ENCODE results near the gene DCAF11. TPM values are rescaled to one million over a fixed set of nuclear protein-coding genes. Genes with fewer than 3 reads are reported as not detected.

The DCAF11 gene
- total RNA-seq, 1 donor from 2014 or later: 91.8 TPM

DNA sequence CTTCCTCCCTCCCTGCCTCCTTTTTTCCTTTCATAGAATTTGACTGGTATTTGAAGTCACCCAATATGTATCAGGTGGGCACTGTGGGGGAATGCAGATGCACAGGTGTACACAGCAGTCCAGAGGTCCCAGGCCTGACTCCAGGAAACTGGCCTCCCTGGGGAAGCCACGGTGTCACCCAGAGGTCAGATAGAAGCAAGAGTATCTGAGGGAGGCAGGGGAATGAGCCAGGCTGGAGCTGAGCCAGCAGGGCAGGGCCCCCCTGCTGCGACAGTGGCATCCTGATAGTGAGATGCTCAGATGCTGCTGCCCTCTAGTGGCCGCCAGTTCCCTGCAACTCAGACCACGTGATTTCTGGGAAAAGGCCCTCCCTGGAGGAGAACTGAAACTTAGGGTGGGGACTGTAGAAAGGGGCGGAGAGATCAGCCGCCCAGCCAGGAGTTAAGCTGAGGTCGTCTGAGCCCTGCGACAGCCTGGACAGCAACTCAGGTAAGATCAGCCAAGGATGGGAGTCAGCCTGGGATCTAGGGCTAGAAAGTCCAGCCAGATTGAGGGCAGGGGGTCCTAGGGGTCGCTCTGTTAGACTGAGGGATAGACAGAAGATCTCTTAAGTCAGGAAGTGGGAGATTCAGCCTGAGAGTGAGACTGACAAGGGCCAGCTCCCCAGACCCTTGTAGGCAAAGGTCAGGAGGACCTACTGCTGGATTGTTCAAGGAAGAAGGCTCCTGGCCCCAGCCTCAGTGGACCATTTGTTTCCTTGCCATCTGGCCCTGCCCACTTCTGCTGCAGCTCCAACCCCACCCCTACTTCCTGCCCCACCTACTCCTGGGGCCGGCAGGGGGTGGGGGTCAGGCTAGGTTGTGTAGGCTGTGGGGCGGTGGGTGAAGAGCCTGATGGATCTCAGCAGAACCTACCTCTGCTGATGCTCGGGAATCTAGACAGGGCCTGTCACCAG lies 46.5 kb downstream of the DCAF11 start, which contains the start of gene IRF9:
Gene IRF9, plus strand, starts transcription at position 416 of the 955 bp plus-strand sequence. CDS start 880 bp downstream, outside the sequence.
- DNase-seq (ENCODE audit: low spot score): peak; percentile 98

DNA sequence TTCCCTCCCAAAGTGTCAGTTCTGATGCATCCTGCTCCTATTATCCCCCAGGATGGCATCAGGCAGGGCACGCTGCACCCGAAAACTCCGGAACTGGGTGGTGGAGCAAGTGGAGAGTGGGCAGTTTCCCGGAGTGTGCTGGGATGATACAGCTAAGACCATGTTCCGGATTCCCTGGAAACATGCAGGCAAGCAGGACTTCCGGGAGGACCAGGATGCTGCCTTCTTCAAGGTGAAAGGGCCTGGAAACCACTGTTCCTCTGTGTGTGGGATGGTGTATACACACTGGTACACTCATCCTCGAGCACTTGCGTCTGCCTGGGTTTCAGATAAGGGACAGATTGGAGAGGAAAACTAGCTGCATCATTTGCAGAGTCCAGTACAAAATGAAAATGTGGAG lies 47.5 kb downstream of the DCAF11 start:
- DNase-seq (ENCODE audit: low spot score): no peak

DNA sequence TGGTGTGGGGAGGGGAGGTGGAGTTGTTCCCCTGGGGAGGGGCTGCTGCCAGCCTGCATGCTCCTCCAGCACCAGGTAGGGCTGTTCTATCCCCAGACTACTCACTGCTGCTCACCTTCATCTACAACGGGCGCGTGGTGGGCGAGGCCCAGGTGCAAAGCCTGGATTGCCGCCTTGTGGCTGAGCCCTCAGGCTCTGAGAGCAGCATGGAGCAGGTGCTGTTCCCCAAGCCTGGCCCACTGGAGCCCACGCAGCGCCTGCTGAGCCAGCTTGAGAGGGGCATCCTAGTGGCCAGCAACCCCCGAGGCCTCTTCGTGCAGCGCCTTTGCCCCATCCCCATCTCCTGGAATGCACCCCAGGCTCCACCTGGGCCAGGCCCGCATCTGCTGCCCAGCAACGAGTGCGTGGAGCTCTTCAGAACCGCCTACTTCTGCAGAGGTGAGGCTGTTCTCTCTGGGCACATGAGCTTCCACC lies 50.0 kb downstream of the DCAF11 start:
- DNase-seq (ENCODE audit: low spot score): no peak

DNA sequence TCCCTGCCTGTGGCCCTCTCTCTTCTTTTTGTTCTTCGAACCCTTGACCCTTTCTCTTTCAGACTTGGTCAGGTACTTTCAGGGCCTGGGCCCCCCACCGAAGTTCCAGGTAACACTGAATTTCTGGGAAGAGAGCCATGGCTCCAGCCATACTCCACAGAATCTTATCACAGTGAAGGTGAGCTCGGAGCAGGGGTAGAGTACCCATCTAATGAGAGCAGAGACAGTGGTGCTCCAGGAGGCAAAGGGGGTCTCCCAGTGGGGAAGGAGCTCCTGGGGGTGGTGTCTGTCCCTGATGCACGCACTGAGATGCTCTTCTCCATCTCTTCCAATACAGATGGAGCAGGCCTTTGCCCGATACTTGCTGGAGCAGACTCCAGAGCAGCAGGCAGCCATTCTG lies 51.2 kb downstream of the DCAF11 start:
- no peak for DNase-seq (ENCODE audit: low spot score)

DNA sequence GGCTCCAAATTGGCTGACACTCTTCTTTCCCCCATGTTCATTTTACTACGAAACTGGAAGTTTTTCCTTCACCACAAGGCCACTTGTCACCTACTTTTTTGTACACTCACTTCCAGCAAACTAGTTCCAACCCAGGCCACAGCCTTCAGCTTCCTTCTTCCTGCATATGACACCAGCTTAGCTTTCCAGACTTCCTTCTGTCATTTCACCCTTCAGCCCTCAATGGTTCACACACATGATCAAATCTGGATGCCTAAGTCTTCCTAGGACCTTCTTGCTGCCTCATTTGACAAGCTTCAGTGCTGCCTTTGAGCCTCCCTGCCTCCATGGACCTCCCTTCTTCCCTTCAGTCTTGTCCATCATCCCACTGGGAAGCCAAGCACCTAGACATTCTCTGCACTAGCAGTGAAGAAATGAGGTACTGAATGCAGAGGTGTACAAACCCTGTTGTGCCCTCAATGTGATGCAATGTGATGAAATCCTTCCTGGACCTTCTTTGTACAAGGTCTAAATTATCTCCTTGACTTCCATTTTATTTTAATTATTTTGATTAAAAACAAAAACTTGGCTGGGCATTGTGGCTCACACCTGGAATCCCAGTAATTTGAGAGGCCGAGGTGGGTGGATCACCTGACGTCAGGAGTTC lies 53.0 kb downstream of the DCAF11 start:
- no peak for DNase-seq (ENCODE audit: low spot score)

DNA sequence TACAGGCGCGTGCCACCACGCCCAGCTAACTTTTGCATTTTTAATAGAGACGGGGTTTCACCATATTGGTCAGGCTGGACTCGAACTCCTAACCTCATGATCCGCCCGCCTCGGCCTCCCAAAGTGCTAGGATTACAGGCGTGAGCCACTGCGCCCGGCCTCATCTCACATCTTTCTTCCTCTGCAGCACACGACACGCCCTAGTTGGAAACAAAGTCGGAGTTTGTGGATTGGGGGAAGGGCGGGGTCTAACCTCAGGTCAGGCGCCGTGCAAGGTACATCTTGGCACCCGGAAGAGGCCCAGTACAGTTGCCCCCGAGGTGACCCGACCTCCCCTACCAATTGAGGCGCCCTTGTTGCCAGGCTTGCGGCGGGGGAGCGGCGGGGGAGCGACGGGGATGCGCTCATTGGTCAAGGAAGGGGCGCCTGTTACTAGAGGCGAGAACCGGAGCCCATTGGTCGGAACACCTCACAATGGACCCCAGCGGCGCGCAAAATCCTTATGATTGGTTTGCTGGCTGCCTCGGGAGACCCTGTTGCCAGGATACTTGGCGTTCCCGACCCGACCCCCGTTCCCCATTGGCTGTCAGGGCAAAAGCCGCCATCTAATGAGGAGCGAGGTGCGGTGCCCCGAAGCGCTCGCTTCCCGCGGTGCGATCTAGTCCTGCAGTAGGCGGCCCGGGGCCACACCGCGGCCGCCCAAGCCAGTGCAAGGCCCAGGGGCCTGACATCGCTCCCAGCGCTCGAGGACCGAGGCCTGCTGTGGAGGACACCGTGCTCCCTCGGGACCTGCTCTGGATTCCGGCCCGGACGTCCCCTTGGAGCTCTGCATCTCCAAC lies 57.1 kb downstream of the DCAF11 start, which contains the start of gene REC8:
Gene REC8, plus strand, starts transcription at position 659 of the 839 bp plus-strand sequence. CDS start 473 bp downstream, outside the sequence.
- DNase-seq (ENCODE audit: low spot score): peak; percentile 96

DNA sequence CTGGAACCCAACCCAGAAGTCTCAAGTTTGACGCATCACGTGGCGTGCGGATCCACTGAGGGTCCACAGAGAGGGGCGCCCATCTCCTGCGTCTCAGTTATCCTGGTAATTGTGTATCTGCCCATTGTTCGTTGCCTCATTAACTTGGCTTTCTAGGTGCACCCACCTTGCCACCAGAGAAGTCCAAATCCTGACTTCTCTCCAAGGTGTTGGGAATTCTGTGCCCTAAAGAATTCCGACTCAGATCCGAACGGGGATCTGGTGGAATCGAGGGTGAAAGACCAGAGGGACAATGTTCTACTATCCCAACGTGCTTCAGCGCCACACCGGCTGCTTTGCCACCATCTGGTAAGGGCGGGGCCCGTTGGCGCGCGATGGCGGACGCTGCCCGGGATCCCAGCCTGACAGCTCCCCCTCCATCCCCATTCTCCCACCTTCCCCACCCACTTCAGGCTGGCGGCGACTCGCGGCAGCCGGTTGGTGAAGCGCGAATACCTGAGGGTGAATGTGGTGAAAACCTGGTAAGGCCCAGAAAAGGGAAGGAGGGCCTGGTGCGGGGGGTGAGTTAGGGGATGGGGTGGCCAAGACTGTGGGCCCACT lies 57.8 kb downstream of the DCAF11 start:
- DNase-seq (ENCODE audit: low spot score): no peak

DNA sequence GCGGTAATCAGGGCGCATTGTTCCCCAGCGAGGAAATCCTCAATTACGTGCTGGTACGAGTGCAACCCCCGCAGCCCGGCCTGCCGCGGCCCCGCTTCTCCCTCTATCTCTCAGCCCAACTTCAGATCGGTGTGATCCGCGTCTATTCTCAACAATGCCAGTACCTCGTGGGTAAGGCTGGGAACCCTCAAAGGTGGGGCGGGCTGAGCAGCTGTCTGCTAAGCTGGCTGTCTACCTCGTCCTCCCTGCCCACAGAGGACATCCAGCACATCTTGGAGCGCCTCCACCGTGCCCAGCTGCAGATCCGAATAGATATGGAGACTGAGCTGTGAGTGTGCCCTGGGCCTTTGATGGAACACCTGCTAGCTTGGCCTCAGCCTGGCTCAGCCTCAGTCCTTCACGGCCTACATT lies 58.3 kb downstream of the DCAF11 start:
- no peak for DNase-seq (ENCODE audit: low spot score)

Other genes starting within 250 kb of the DCAF11 start
- 28.5 TPM for gene DHRS4, start 161.0 kb upstream of the DCAF11 start, total RNA-seq
- 12.0 TPM for gene DHRS4L2, start 125.8 kb upstream of the DCAF11 start, total RNA-seq
- gene CARMIL3, start 62.8 kb upstream of the DCAF11 start, total RNA-seq: 1.6 TPM
- 2.2 TPM for gene CPNE6, start 43.2 kb upstream of the DCAF11 start, total RNA-seq
- gene PCK2, start 20.5 kb upstream of the DCAF11 start, total RNA-seq: 28.9 TPM
- 2.8 TPM for gene NRL, start 172 bp downstream of the DCAF11 start, total RNA-seq
- gene FITM1, start 15.9 kb downstream of the DCAF11 start, total RNA-seq: 0.81 TPM
- 161 TPM for gene PSME1, start 21.4 kb downstream of the DCAF11 start, total RNA-seq
- gene EMC9, start 26.8 kb downstream of the DCAF11 start, total RNA-seq: 24.0 TPM
- 106 TPM for gene PSME2, start 31.8 kb downstream of the DCAF11 start, total RNA-seq
- 60.7 TPM for gene RNF31, start 32.7 kb downstream of the DCAF11 start, total RNA-seq
- 148 TPM for gene IRF9, start 46.5 kb downstream of the DCAF11 start, total RNA-seq
- 208 TPM for gene REC8, start 57.3 kb downstream of the DCAF11 start, total RNA-seq
- 23.0 TPM for gene IPO4, start 74.0 kb downstream of the DCAF11 start, total RNA-seq
- gene TM9SF1, start 80.7 kb downstream of the DCAF11 start, total RNA-seq: 94.1 TPM
- 0.40 TPM for gene TSSK4, start 90.9 kb downstream of the DCAF11 start, total RNA-seq
- gene CHMP4A, start 98.7 kb downstream of the DCAF11 start, total RNA-seq: 53.0 TPM
- 20.3 TPM for gene MDP1, start 101.3 kb downstream of the DCAF11 start, total RNA-seq
- 121 TPM for gene NEDD8, start 117.6 kb downstream of the DCAF11 start, total RNA-seq
- 91.6 TPM for gene GMPR2, start 118.2 kb downstream of the DCAF11 start, total RNA-seq
- gene TINF2, start 127.8 kb downstream of the DCAF11 start, total RNA-seq: 61.8 TPM
- gene TGM1, start 148.4 kb downstream of the DCAF11 start, total RNA-seq: 3.0 TPM
- gene RABGGTA, start 156.8 kb downstream of the DCAF11 start, total RNA-seq: 36.0 TPM
- gene DHRS1, start 185.0 kb downstream of the DCAF11 start, total RNA-seq: 39.2 TPM
- 24.7 TPM for gene NOP9, start 185.1 kb downstream of the DCAF11 start, total RNA-seq
- gene CIDEB, start 193.2 kb downstream of the DCAF11 start, total RNA-seq: 25.6 TPM
- gene LTB4R2, start 195.4 kb downstream of the DCAF11 start, total RNA-seq: 6.1 TPM
- gene LTB4R, start 196.7 kb downstream of the DCAF11 start, total RNA-seq: 6.5 TPM
- gene ADCY4, start 220.3 kb downstream of the DCAF11 start, total RNA-seq: 29.0 TPM
- 56.5 TPM for gene RIPK3, start 225.2 kb downstream of the DCAF11 start, total RNA-seq